KOPT-K1 (cell line): ENCODE data around the gene PRKN.

Experiments
- H3K27ac ChIP-seq: fragments of 200-600 bp; sonication (generic); 2 replicates; pipeline ENCODE4 v1.5.1; 2016; ENCODE audit warnings: antibody characterized with exemption, mild to moderate bottlenecking, low read depth, low read length; ENCODE audit not compliant: poor library complexity, severe bottlenecking
- H3K36me3 ChIP-seq: fragments of 200-600 bp; sonication (generic); 2 replicates; pipeline ENCODE4 v1.5.1; 2017; ENCODE audit warnings: antibody characterized with exemption, mild to moderate bottlenecking, low read length, moderate library complexity; ENCODE audit not compliant: insufficient read depth
- H3K9me3 ChIP-seq: fragments of 200-600 bp; sonication (generic); 2 replicates; pipeline ENCODE4 v1.5.1; 2017; ENCODE audit warnings: antibody characterized with exemption, low read length, mild to moderate bottlenecking; ENCODE audit not compliant: insufficient read depth, poor library complexity, severe bottlenecking

The PRKN gene

GRCh38 chr6:162058281-162058875 lies 669.2 kb downstream of the PRKN start:
- no peak overlapping the region for H3K27ac ChIP-seq
- H3K9me3 ChIP-seq = no peaks in the 10 kb centered on the region

GRCh38 chr6:162056745-162057144 lies 670.8 kb downstream of the PRKN start:
- Histone ChIP-seq H3K36me3 (no peaks in the 10 kb centered on the region), H3K27ac (no peak overlapping the region), H3K9me3 (no peaks in the 10 kb centered on the region)

More at GRCh38 chr6:162058281-162058875, 669.2 kb downstream of the PRKN start:
- no peaks in the 10 kb centered on the region for H3K36me3 ChIP-seq

- Histone ChIP-seq H3K27ac (no peak overlapping the region), H3K36me3 (no peaks in the 10 kb centered on the region), H3K9me3 (no peaks in the 10 kb centered on the region)
Measured at GRCh38 chr6:162056061-162056460, 671.5 kb downstream of the PRKN start.

GRCh38 chr6:162055365-162055764 lies 672.2 kb downstream of the PRKN start:
- no peaks in the 10 kb centered on the region for H3K36me3 ChIP-seq
- no peaks in the 10 kb centered on the region for H3K9me3 ChIP-seq
- H3K27ac ChIP-seq = no peak overlapping the region

GRCh38 chr6:162053084-162053483 lies 674.5 kb downstream of the PRKN start:
- H3K27ac ChIP-seq = no peak overlapping the region
- no peaks in the 10 kb centered on the region for H3K9me3 ChIP-seq
- no peaks in the 10 kb centered on the region for H3K36me3 ChIP-seq

GRCh38 chr6:162050579-162050978 lies 677.0 kb downstream of the PRKN start:
- Histone ChIP-seq H3K9me3 (no peaks in the 10 kb centered on the region), H3K36me3 (no peaks in the 10 kb centered on the region), H3K27ac (no peak overlapping the region)

GRCh38 chr6:162046324-162046723 lies 681.2 kb downstream of the PRKN start:
- H3K27ac ChIP-seq = no peak overlapping the region
- H3K9me3 ChIP-seq = no peaks in the 10 kb centered on the region
- no peaks in the 10 kb centered on the region for H3K36me3 ChIP-seq

- Histone ChIP-seq H3K27ac (no peak overlapping the region), H3K36me3 (no peaks in the 10 kb centered on the region), H3K9me3 (no peaks in the 10 kb centered on the region)
Measured at GRCh38 chr6:162032620-162033019, 694.9 kb downstream of the PRKN start.

- Histone ChIP-seq H3K27ac (no peak overlapping the region), H3K36me3 (no peaks in the 10 kb centered on the region), H3K9me3 (no peaks in the 10 kb centered on the region)
Measured at GRCh38 chr6:162029873-162030576, 697.5 kb downstream of the PRKN start.

GRCh38 chr6:162026843-162027242 lies 700.7 kb downstream of the PRKN start:
- no peak overlapping the region for H3K27ac ChIP-seq
- H3K36me3 ChIP-seq = no peaks in the 10 kb centered on the region
- H3K9me3 ChIP-seq = no peaks in the 10 kb centered on the region

- H3K9me3 ChIP-seq = no peaks in the 10 kb centered on the region
- H3K27ac ChIP-seq = no peak overlapping the region
- no peaks in the 10 kb centered on the region for H3K36me3 ChIP-seq
Measured at GRCh38 chr6:162026031-162026430, 701.5 kb downstream of the PRKN start.

GRCh38 chr6:162019349-162019748 lies 708.2 kb downstream of the PRKN start:
- no peaks in the 10 kb centered on the region for H3K36me3 ChIP-seq
- H3K27ac ChIP-seq = no peak overlapping the region

GRCh38 chr6:162017536-162017935 lies 710.0 kb downstream of the PRKN start:
- Histone ChIP-seq H3K36me3 (no peaks in the 10 kb centered on the region), H3K9me3 (no peaks in the 10 kb centered on the region), H3K27ac (no peak overlapping the region)

More at GRCh38 chr6:162019349-162019748, 708.2 kb downstream of the PRKN start:
- H3K9me3 ChIP-seq = no peaks in the 10 kb centered on the region

GRCh38 chr6:162014069-162014811 lies 713.3 kb downstream of the PRKN start:
- Histone ChIP-seq H3K9me3 (no peaks in the 10 kb centered on the region), H3K27ac (no peak overlapping the region), H3K36me3 (no peaks in the 10 kb centered on the region)

GRCh38 chr6:162005372-162005771 lies 722.2 kb downstream of the PRKN start:
- H3K27ac ChIP-seq = no peak overlapping the region
- H3K9me3 ChIP-seq = no peaks in the 10 kb centered on the region
- no peaks in the 10 kb centered on the region for H3K36me3 ChIP-seq
